ENCODE measurements around the gene MDFI.

- TF ChIP-seq CTCF (IDR thresholded peaks at IDR 0.05) (no peak), POLR2A (IDR thresholded peaks at IDR 0.05) (no peak)
Observed at GRCh38 chr6:41635365-41635764, 2.9 kb upstream of the MDFI start.

Measured in body of pancreas (tissue), 4 donors.